ENCODE results near the gene SYPL2. TPM values are rescaled to one million over a fixed set of nuclear protein-coding genes. Genes with fewer than 3 reads are reported as not detected.

The SYPL2 gene
- total RNA-seq, 1 experiment from 2014 or later, result 2.5 TPM

GRCh38 chr1:109530457-109531087, 64.2 kb downstream of the SYPL2 start:
- Histone ChIP-seq H2BK12ac (ENCODE audit: insufficient read length, low read depth, low read length) (no peak overlapping the region), H3K56ac (ENCODE audit: insufficient read length, low read depth, low read length) (no peak overlapping the region), H4K20me1 (ENCODE audit: control insufficient read depth, insufficient read depth, insufficient read length) (no peaks in the 10 kb centered on the region), H4K5ac (ENCODE audit: insufficient read length, low read depth, low read length) (no peak overlapping the region), H3K23ac (ENCODE audit: insufficient read length, low read depth, low read length) (no peak overlapping the region), H2BK120ac (ENCODE audit: low read depth, low read length, poor library complexity, severe bottlenecking) (no peak overlapping the region), H3K4ac (ENCODE audit: low read depth, low read length) (no peak overlapping the region), H2BK20ac (ENCODE audit: low read depth, low read length, poor library complexity, severe bottlenecking) (no peak overlapping the region), H2AK5ac (ENCODE audit: insufficient read length, low read length) (no peak overlapping the region), H3K23me2 (ENCODE audit: insufficient read length, low read depth, low read length, poor library complexity, severe bottlenecking) (peaks cover 4% of the 10 kb centered on the region), H3K9me3 (ENCODE audit: control insufficient read depth, low read depth, low read length) (no peaks in the 10 kb centered on the region), H4K8ac (replicated peaks; ENCODE audit: insufficient read length, low read depth, low read length) (no peak overlapping the region), H3K4me2 (ENCODE audit: insufficient read depth, insufficient read length, low read length) (no peak overlapping the region), H3T11ph (ENCODE audit: low read length) (no peak overlapping the region), H4K91ac (ENCODE audit: insufficient read length, low read depth, low read length) (no peak overlapping the region), H3K9ac (ENCODE audit: extremely low read depth, insufficient read length, low read length) (no peak overlapping the region), H3K14ac (ENCODE audit: insufficient read depth, low read length) (no peak overlapping the region; the same call in 1 of the 2 replicates), H3K4me1 (ENCODE audit: insufficient read depth, low read length) (no peaks in the 10 kb centered on the region), H2AFZ (ENCODE audit: low read length) (no peak overlapping the region), H3K79me2 (ENCODE audit: insufficient read depth, low read length) (no peaks in the 10 kb centered on the region), H3K79me1 (ENCODE audit: insufficient read depth, low read depth, low read length, poor library complexity, severe bottlenecking) (no peaks in the 10 kb centered on the region), H2BK15ac (ENCODE audit: low read depth, low read length) (no peak overlapping the region), H3K27ac (ENCODE audit: insufficient read length, low read depth, low read length) (no peak overlapping the region), H2BK5ac (ENCODE audit: insufficient read length, low read length) (no peak overlapping the region), H3K27me3 (ENCODE audit: insufficient read depth, low read length) (no peaks in the 10 kb centered on the region), H3K18ac (ENCODE audit: insufficient read length, low read depth, low read length) (no peak overlapping the region)
- DNase-seq, result no peak
- WGBS (ENCODE audit: extremely low coverage, insufficient read length, low lambda C conversion rate), result no CpG with 5 or more reads among the region's 13 CpGs
- Mint-ChIP-seq H3K9me3 (no peaks in the 10 kb centered on the region; a peak in 1 of 5 replicates), H3K27ac (no peak overlapping the region; a peak in 1 of 7 replicates), H3K4me1 (peaks cover 4 to 8% of the 10 kb centered on the region in 2 experiments), H3K36me3 (ENCODE audit: insufficient read depth in 1 of 3, low read depth in 3 of 3) (no peaks in the 10 kb centered on the region), H3K4me3 (no peak overlapping the region), H3K27me3 (ENCODE audit: low read depth) (peaks cover 20% of the 10 kb centered on the region)
- no peak for TF ChIP-seq CTCF (conservative IDR thresholded peaks at IDR 0.05)
